Retina (tissue), 1 donor: ENCODE measurements around the gene GSC2.

Source experiments
- DNase-seq: peaks from one replicate; pipeline ENCODE4 v3.0.0-alpha.2; 2016

GSC2 gene

DNA sequence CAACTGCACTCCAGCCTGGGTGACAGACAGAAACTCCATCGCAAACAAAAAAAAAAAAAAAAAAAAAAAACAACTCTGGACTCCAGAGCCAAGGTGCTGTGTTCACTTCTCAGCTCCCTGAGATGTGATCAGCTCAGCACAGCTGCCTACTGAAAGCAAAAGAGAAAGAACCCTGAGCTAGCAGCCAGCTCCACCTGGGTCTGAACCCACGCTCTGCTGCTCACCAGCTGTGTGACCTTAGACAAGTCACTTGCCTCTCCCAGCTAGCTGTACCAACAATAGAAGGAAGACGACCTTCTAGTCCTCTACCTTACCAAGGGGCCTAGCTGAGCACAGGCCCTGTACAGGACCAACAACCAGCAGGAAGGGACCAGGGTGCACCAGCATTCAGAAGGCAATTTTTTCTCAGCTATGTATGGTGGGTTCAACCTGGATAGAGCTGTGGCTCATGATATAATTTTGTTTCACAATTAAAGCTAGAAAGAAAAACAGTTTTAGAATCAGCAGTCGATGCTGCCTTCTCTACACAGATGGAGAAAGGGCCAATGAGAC is 31.7 kb downstream of the GSC2 start:
- no peak for DNase-seq

DNA sequence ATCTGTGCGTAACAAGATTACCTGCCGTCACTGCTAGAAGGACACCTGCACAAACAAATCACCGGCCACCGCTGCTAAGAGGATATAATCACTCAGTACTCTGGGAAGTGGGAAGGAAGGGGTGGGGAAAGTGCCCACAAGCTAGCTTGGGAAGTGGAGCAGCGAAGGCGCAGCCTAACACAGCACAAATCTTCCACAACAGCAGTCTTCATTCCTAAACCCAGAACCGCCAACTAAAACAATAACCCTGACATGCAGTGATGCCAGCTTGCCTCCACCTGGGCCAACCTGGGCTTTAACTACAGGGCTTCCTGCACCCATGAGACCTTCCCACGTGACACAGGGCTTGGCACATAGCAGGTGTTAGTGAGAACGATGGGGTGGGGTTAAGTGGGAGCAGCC is 33.0 kb downstream of the GSC2 start:
- no peak for DNase-seq

DNA sequence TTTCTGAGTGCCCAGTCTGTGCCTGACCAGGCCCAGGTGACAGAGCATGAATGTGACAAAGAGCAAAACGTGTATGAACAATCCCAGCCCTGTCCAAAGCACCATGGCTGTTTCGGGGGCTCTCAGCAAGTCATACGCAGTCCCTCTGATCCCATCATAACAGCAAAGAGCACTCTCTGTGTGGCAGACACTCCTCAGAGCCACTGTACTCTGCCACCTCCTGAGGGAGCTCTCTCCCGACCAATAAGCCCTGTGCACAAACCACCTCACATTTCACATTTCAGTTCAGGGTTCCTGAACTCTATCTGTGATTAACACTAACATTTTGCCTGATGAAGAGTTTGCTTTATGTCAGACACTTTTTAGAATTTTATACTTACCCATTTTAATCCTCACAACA is 34.5 kb downstream of the GSC2 start:
- DNase-seq = no peak

DNA sequence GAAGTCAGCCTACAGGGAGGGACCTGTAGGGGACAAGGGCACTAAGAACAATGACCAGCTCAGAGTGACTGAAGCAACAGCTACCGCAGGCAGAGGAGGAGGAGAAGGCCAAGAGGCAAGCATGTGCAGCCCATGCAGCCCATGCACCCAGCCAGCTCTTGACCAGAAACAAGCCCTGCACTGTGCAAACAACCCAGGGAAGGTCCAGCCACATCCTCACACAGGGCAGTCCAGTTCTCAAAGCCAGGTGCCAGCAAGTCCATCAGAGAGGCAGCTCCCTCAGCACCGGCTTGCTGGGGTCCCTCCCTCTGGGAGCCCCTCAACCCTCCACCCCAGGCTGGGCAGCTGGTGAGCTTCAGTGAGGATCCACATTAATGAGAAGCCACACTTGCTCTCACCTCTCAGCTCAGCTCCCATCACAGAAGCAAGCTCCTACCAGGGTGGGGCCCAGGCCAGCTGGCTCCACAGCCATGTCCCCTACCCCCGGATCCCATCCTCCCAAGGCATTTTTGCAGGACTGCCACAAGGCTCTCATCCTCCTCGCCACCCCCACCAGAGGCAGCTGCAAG is 35.0 kb downstream of the GSC2 start:
- no peak for DNase-seq

DNA sequence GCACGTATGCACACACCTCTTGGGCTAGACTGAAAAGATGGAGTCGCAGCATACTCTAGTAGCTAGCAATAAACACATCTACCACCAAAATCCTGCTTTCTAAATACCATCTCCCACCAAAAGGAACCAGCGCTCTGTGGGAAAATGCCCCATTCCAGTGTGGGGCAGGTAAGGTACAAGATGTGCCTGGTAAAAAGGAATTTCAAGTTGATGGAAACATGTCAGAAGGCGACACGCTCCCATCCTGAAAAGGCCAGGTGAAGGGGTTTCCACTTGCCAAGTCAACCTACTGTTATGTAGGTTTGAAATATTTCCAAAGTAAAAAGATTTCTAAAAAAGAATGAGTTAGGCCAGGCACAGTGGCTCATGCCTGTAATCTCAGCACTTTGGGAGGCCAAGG is 36.7 kb downstream of the GSC2 start:
- DNase-seq = no peak

DNA sequence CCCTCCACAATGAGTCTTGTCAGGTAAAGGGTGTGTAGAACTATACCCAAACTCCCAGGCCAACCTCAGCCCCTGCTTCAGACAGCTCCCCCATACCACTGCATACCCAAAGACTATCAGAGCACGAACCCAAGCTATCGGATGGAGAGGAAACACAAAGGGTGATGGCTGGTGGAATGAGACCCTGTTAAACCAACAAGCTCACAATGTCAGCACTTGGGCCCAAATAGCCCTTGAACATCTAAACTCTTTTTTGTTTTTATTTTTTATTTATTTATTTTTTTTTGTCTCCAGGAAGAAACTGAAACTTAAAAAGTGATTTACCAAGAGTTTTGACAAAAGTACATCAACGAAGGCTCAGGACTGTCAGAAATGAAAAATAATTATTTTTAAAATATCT is 38.5 kb downstream of the GSC2 start:
- DNase-seq = no peak

DNA sequence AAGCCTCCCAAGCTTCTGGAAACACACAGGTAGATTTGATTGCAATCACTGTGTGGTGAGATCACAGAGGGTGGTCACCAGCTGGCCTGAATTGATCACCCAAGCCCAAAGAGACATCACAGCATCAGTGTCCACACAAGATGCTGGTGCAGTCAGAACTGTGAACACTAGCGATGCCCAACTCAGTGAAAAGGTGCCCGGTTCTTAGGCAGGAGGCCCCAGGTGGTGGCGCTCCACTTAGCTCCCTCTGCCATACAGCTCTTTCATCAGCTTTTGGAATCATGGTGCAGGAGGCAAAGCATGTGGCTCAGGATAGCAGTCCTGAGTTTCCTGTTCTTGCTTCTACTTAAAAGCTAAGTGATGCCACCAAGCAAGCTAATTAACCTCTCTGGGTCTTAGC is 39.0 kb downstream of the GSC2 start:
- DNase-seq = no peak

DNA sequence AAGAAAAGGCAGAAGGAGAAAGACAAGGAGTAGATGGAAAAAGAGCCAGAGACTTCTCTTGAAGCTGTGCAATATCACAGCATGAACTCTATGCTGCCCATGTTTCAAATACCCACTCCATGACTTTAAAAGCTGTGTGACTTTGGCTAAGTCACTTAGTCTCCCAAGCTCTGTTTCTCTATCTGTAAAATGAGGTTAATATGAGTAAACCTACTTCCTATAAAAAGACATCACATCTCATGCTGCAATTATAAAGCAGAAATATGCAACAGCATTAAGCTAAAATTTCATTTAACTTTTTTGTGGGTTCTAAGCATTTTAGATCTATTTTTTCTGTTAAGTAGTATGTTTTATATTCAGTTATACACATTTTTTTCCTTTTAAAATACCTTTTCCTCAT is 39.4 kb downstream of the GSC2 start:
- DNase-seq = no peak

DNA sequence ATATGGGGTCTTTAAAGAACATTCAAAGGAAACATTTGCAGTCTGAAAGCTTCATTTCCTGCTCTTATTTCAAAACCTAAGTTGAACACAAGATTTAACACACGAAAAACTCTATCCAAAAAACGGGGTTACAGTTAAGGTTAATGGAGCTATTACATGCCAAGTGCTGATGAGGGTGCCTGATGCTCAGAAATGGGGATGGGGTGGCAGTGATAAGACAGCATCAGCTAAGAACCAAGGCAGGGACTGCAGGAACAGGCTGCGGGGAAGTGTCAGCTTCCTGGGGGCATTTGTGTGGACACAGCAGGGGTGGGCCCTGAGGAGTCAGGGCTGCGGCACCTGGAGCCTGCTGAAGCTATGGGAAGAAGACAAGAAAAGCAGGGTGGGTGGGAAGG is 40.0 kb downstream of the GSC2 start:
- no peak for DNase-seq

DNA sequence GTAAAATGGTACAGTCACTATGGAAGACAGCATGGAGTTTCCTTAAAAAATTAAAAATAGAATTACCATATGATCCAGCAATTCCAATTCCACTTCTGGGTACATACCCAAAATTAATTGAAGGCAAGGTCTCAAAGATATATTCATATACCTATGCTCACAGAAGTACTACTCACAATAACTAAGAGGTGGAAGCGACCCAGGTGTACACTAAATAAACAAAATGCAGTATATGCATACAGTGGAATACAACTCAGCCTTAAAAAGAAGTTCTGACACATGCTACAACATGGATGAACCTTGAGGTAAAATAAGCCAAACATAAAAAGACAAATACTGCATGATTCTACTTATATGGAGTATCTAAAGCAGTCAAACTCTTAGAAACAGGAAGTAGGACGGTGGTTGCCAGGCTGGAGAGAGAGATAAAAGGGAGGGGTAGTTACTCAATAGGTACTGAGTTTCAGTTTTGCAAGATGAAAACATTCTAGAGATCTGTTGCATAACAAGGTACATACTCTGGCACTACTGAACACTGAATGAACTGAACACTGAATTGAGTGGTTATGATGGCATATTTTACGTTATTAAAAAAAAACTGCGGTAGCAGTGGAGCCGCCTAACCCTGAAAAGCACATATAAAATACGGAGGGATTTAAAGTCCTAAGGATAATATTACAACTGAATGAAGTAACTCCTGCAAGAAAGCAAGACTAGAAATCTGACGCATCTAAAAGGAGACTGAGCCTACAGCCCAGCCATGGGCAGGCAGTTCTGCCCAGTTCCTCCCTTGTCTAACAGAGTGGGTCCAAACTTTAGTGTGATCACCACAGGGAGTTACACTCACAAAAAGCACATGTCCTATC is 40.7 kb downstream of the GSC2 start:
- no peak for DNase-seq

DNA sequence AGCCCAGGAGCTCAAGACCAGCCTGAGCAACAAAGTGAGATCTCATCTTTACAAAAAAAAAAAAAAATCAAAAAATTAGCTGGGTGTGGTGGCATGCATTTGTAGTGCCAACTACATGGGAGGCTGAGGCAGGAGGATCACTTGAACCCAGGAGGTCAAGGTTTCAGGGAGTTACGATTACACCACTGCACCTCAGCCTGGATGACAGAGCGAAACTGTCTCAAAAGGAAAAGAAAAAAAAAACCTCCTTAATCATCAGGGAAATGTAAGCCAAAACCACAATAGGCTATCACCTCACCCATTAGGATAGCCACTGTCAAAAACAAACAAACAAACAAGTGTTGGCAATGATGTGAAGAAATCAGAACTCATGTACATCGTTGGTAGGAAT is 41.3 kb downstream of the GSC2 start:
- no peak for DNase-seq

DNA sequence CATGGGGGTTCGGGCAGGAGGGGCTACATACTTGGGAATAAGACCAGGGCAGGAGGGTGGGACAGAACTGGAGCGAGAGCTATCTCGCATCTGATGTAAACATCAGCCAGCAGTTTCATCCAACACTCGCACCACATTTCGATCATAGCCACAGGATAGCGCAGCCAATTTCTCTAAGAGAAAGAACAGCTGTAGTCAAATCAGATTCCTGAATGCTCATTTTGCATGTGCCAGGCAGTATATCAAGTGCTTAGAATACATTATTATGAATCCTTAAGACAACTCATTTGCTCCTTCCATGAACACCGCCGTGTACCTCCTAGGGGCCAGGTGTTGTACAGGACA is 42.4 kb downstream of the GSC2 start:
- no peak for DNase-seq

DNA sequence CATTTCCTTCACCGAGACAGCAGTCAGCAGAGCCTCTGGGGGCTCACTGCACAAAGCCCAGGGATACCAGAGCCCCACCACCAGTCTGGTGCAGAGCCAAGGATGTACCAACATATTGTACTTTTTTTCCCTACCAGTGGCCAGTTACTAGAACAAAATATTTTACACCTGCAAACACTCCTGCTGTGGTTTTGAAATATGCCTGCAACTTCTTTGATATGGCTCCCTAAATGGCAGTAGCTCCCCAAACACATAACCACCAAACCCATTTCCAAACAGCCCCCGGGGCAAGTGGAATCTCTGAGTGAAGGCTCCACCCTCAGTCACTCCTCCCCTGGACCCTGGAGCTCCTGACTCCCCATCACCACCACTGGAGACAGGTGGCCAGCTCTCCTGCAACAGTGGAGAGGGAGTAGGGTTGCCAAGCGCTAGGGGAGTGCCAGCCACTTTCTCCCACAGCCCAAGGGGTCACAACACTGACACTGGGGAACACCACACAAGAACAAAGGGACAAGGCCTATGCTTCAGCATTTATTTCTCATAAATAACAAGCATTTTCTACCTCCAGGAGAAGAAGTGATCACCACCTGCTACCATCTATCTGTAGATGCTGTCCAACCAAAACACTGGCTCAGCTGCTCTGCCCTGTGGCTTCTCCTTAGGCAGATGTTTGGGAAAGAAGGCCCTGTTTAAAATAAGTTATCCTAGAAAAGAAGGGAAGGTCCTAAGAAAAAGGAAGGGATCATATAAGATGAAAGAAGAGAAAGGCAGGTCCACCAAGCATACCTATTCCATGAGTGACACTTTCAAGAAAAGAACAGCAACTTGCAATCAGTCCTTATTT is 43.0 kb downstream of the GSC2 start:
- no peak for DNase-seq

DNA sequence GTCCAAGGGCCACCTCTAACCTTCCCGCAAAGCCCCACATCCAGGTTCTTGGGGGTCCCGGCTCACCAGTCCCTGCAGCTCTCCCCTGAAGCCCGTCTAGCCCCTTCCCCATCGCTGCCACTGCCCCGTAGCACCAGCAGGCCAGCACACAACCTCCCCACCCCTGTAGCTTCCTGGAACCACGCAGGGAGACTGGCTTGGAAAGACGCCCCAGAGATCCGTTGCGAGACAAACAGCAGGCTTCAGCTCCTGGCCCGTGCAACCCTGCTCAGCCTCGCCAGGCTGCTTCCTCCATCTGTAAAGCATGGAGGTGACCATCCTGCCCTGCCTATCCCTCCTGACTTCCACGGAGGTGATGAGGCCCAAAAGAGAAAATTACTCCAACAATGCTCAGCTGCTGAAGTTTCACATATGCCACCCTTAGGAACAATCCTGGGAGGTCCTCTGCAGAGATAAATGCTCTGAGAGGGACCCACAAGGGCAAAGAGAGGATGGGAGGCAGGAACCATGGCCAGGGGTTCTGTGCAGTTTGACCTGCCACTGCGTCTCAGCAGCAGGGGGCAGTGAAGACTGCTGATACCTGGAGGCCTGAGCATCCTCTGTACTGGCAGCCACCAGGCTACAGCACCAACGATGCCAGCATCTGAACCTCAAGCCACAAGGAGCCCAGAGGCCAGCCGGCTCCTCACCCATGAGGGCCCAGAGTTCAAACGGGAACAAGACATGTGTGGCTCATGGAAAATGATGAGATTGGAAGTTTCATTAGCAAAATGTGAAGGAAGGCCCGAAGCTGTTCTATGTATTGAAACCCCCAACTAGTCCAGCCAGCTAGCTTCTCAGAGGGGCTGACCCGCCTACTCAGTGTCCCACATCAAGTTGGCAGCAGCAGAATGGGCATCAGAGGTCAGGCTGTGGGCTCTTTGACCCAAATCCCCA is 44.0 kb downstream of the GSC2 start:
- DNase-seq = no peak

DNA sequence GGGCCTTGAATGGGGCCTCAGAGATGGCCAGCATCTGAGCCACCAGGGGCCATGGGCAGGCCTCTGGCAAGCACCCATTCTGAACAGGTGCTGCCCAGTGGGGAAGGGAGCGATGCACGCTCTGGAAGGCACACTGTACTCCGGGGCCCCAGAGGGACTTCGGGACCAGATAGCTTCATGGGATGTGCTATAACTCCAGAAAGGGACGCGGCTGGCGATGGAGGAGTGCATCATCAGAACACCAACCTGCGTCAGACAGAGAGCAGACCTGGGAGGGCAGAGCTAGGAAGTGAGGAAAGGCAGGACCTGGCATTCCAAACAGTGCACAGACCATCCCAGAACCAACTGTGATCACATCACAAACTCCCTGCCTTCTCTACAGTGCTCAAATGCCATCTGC is 44.6 kb downstream of the GSC2 start:
- DNase-seq = no peak

DNA sequence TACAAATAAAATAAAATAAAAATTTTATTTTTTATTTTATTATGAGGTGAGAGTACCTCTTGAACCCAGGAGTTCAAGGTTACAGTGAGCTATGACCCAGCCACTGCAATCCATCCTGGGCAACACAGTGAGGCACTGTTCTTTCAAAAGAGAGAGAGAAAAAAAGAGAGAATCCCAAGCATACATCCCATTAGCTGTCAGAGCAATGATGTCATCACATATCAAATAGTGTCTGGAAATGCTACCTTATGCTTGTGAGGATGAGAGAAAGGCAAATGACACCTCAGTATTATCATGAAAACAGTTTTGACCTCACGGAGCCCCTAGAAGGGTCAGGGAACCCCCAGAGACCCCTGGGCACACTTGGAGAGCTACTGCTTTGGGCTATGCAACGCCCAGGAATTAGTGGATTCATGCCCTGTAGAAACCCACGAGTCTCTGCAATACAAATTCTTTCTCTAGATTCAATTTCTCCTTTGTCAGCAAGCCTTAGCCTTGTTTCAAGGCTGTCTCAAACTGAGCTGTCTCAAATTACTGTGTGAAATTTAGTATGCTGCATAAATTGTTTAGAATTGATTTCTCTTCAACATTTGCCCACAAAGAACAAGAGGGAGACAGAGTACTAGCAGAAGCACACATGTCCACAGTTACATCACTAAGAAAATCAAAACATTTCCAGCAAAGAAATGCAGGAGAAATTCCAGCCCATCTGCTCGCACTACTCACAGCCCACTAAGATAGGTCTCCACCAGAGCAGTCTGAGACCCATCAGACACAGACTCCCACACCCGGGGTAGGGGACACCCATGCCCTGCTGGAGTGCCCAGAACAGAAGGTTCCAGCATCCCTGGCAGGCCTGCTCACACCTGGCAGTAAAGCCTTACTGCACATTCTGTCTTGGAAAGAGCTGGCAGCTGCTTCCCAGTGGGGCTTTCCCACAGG is 45.9 kb downstream of the GSC2 start:
- no peak for DNase-seq

DNA sequence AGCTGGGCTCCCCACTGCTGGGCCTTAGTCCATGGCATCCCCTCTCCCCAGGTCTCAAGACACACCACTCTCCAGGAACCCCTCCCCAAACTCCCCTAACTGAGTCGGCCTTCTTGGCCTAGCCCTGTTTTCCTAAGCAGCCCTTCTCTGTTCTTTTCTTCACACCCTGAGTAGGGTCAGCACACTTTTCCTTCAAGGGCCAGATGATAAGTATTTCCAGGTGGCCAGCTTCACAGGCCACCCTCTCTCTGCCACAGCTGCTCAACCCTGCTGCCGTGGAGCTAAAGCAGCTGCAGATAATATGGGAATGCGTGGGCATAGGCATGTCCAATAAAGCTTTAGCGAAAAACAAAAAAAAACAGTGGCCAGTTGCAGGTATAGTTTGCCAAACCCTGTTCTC is 51.9 kb downstream of the GSC2 start:
- no peak for DNase-seq

DNA sequence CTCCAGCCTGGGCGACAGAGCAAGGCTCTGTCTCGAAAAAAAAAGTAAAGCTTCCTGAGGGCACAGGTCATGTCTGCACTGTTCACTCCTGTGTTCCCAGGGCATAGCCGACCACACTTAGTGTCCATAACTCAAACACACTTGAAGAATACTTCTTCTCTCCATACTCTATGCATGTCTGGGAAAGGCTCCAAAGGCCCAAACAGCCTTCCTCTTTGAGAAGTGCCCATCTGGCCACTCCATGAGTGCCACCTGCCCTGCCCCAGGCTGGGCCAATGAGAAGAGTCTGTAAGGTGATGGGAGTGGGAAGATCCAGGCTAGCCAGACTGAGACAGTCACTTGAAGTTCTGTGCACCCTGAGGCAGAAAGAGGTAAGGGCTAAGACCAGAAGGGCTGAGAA is 52.6 kb downstream of the GSC2 start:
- no peak for DNase-seq
